SK-N-SH (cell line): ENCODE data around the gene MEI4.

Source experiments
- CHD2 ChIP-seq: fragments of 150-350 bp; IDR thresholded peaks from 2 replicates; pipeline ENCODE4 v1.6.1; 2018; ENCODE audit warnings: low read length; ENCODE audit not compliant: partially characterized antibody
- CTCF ChIP-seq: fragments of 200-600 bp; sonication (generic); IDR thresholded peaks from 2 replicates; pipeline ENCODE4 v1.6.1; 2017; ENCODE audit warnings: antibody characterized with exemption, mild to moderate bottlenecking, moderate library complexity
- EP300 ChIP-seq, 2 experiments: IDR thresholded peaks; 2 replicates each; pipeline versions ENCODE4 v1.4.0 to v1.6.1; 2012; ENCODE audit warnings: borderline replicate concordance in 1 of 2, low read depth in 1 of 2, low read length in 1 of 2
- EZH2phosphoT487 ChIP-seq: fragments of 200-600 bp; sonication (generic); IDR thresholded peaks from 2 replicates; pipeline ENCODE4 v1.6.1; 2017; ENCODE audit warnings: low read depth, mixed run types, mild to moderate bottlenecking, antibody characterized with exemption, moderate library complexity, borderline replicate concordance
- NRF1 ChIP-seq: IDR thresholded peaks from 2 replicates; pipeline ENCODE4 v1.6.1; 2012; ENCODE audit warnings: low read depth, mild to moderate bottlenecking, low read length
- PBX3 ChIP-seq: IDR thresholded peaks from 2 replicates; pipeline ENCODE4; 2012
- POLR2AphosphoS5 ChIP-seq: IDR thresholded peaks from 2 replicates; pipeline ENCODE4 v1.6.1; 2012; ENCODE audit warnings: low read depth, low read length
- RAD21 ChIP-seq: IDR thresholded peaks from 2 replicates; pipeline ENCODE4 v1.6.1; 2012; ENCODE audit warnings: mild to moderate bottlenecking, low read length
- RCOR1 ChIP-seq: fragments of 150-350 bp; IDR thresholded peaks from 2 replicates; pipeline ENCODE4 v1.6.1; 2017; ENCODE audit warnings: antibody characterized with exemption, low read length
- REST ChIP-seq: IDR thresholded peaks from 2 replicates; pipeline ENCODE4 v1.6.1; 2012; ENCODE audit warnings: mild to moderate bottlenecking, low read depth, low read length, moderate library complexity
- RFX5 ChIP-seq: IDR thresholded peaks from 2 replicates; pipeline ENCODE4 v1.6.1; 2012; ENCODE audit warnings: mild to moderate bottlenecking, improper control_type of control experiment, low read length
- TAF1 ChIP-seq: IDR thresholded peaks from 2 replicates; pipeline ENCODE4 v1.6.1; 2012; ENCODE audit warnings: low read depth, mild to moderate bottlenecking, low read length, moderate library complexity, borderline replicate concordance
- TCF12 ChIP-seq: IDR thresholded peaks from 2 replicates; pipeline ENCODE4 v1.4.0; 2012

DNA sequence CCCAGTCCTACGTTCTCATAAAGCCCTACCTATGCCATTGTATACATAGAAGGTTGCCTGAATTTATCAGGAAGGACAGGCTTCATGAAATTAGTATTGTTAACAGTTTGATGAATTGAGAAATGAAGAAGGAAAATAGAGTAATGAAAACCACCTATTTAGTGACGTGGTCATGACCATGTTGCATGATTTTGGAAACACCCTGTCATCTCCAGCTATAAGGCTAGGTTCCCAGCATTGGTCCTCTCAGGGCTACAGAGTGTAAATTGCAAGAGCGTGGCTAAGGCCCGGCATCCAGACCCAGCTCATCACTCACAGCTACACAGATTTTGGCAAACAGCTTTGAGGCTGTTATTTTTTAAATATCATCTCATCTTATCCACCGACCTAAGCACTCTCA is 203.6 kb downstream of the MEI4 start:
- TF ChIP-seq REST (no peak), CTCF (no peak), RAD21 (no peak), CHD2 (no peak), RFX5 (no peak), PBX3 (no peak), EZH2phosphoT487 (no peak), POLR2AphosphoS5 (no peak), TCF12 (no peak), NRF1 (no peak), EP300 (IDR thresholded peaks at IDR 0.05; ENCODE audit: borderline replicate concordance in 1 of 2, low read depth in 1 of 2, low read length in 1 of 2) (no peak), TAF1 (no peak), RCOR1 (no peak)
